Neural cell (in vitro differentiated cells): ENCODE data around the gene NOL7. TPM values are rescaled to one million over a fixed set of nuclear protein-coding genes. Genes with fewer than 3 reads are reported as not detected.

Experiments used
- H2AFZ ChIP-seq: fragments of 200-600, 300-800 bp; sonication (generic), shearing (Covaris generic); 2 replicates; pipeline ENCODE4 v1.6.0; 2014; ENCODE audit warnings: low read depth, mild to moderate bottlenecking, antibody characterized with exemption, low read length, moderate library complexity
- H3F3A ChIP-seq: fragments of 200-600 bp; shearing (Covaris generic); 2 replicates; pipeline ENCODE4 v1.6.1; 2016; ENCODE audit warnings: mild to moderate bottlenecking, moderate library complexity, mixed read lengths, antibody characterized with exemption, low read length; ENCODE audit not compliant: insufficient read depth, poor library complexity, severe bottlenecking
- H3K27ac ChIP-seq: fragments of 200-600, 300-800 bp; sonication (generic), shearing (Covaris generic); 2 replicates; pipeline ENCODE4 v1.5.1; 2014; ENCODE audit warnings: mild to moderate bottlenecking, low read length, moderate library complexity
- H3K27me3 ChIP-seq: fragments of 300-800, 200-600 bp; sonication (generic), shearing (Covaris generic); 2 replicates; pipeline ENCODE4 v1.6.0; 2014; ENCODE audit warnings: mild to moderate bottlenecking, low read depth, low read length, moderate library complexity; ENCODE audit not compliant: insufficient read depth
- H3K36me3 ChIP-seq: fragments of 300-800, 200-600 bp; sonication (generic), shearing (Covaris generic); 2 replicates; pipeline ENCODE4 v1.5.1; 2014; ENCODE audit warnings: mild to moderate bottlenecking, antibody characterized with exemption, low read length, moderate library complexity; ENCODE audit not compliant: insufficient read depth
- H3K4me2 ChIP-seq: fragments of 300-800, 200-600 bp; sonication (generic), shearing (Covaris generic); 2 replicates; pipeline ENCODE4 v1.6.0; 2014; ENCODE audit warnings: mild to moderate bottlenecking, low read length
- H3K4me3 ChIP-seq: fragments of 300-800, 200-600 bp; sonication (generic), shearing (Covaris generic); 2 replicates; pipeline ENCODE4 v1.5.1; 2014; ENCODE audit warnings: mild to moderate bottlenecking, low read length, moderate library complexity
- H3K79me2 ChIP-seq: fragments of 200-600 bp; shearing (Covaris generic); replicated peaks from 2 replicates; pipeline ENCODE4 v1.6.0; 2014; ENCODE audit warnings: mild to moderate bottlenecking, low read length, moderate library complexity; ENCODE audit not compliant: insufficient read depth
- H3K9ac ChIP-seq: fragments of 300-800, 200-600 bp; sonication (generic), shearing (Covaris generic); 2 replicates; pipeline ENCODE4 v1.6.1; 2016; ENCODE audit warnings: mild to moderate bottlenecking, low read length, mixed read lengths
- H3K9me2 ChIP-seq: fragments of 200-600 bp; shearing (Covaris generic); 2 replicates; pipeline ENCODE4 v1.6.1; 2016; ENCODE audit warnings: mild to moderate bottlenecking, low read length, mixed read lengths; ENCODE audit not compliant: insufficient read depth
- H3K9me3 ChIP-seq: fragments of 200-600, 300-800 bp; sonication (generic), shearing (Covaris generic); 2 replicates; pipeline ENCODE4 v1.6.1; 2016; ENCODE audit warnings: mild to moderate bottlenecking, mixed run types, low read length, moderate library complexity, mixed read lengths
- H4K20me1 ChIP-seq: fragments of 200-600 bp; shearing (Covaris generic); 2 replicates; pipeline ENCODE4 v1.6.1; 2016; ENCODE audit warnings: mild to moderate bottlenecking, mixed run types; ENCODE audit not compliant: insufficient read depth
- EP300 ChIP-seq: fragments of 450-650 bp; conservative IDR thresholded peaks from 2 replicates; pipeline ENCODE4 v1.6.1; 2014; ENCODE audit warnings: antibody characterized with exemption, mild to moderate bottlenecking, moderate library complexity; ENCODE audit not compliant: poor library complexity, severe bottlenecking
- EZH2 ChIP-seq: fragments of 200-600, 300-800 bp; shearing (Covaris generic), sonication (generic); IDR thresholded peaks from 2 replicates; pipeline ENCODE4 v1.6.1; 2014; ENCODE audit warnings: antibody characterized with exemption, low read length, borderline replicate concordance, mild to moderate bottlenecking; ENCODE audit not compliant: insufficient read depth, poor library complexity, severe bottlenecking
- MXI1 ChIP-seq: fragments of 450-650 bp; conservative IDR thresholded peaks from 2 replicates; pipeline ENCODE4 v1.6.1; 2014; ENCODE audit warnings: antibody characterized with exemption, mild to moderate bottlenecking; ENCODE audit not compliant: poor library complexity, severe bottlenecking
- POLR2AphosphoS5 ChIP-seq: IDR thresholded peaks from 2 replicates; pipeline ENCODE4 v1.6.1; 2012
- RAD21 ChIP-seq: fragments of 450-650 bp; conservative IDR thresholded peaks from 2 replicates; pipeline ENCODE4 v1.6.1; 2014; ENCODE audit warnings: antibody characterized with exemption, mild to moderate bottlenecking, moderate library complexity
- SMC3 ChIP-seq: fragments of 450-650 bp; conservative IDR thresholded peaks from 2 replicates; pipeline ENCODE4 v1.6.1; 2014; ENCODE audit warnings: antibody characterized with exemption, mild to moderate bottlenecking, moderate library complexity; ENCODE audit not compliant: poor library complexity
- TAF1 ChIP-seq: IDR thresholded peaks from 2 replicates; pipeline ENCODE4 v1.6.1; 2012; ENCODE audit warnings: low read depth
- polyA plus RNA-seq: library from polyadenylated mRNA; depleted of rRNA; stranded (reverse); fragments of >200 nt; gene quantifications from 2 replicates; pipeline ENCODE4 v1.2.3, GENCODE V29; 2014
- TF ChIP-seq, protein P1 (sequence below): IDR thresholded peaks from 2 replicates; pipeline ENCODE4 v1.6.1; 2012; ENCODE audit warnings: borderline replicate concordance
- TF ChIP-seq, protein P2 (sequence below): fragments of 450-650 bp; IDR thresholded peaks from 2 replicates; pipeline ENCODE4 v1.5.1; 2014; ENCODE audit warnings: antibody characterized with exemption, mild to moderate bottlenecking, moderate library complexity; ENCODE audit not compliant: poor library complexity, severe bottlenecking

NOL7 gene
- polyA plus RNA-seq, 1 donor from 2014 or later = 117 TPM

DNA sequence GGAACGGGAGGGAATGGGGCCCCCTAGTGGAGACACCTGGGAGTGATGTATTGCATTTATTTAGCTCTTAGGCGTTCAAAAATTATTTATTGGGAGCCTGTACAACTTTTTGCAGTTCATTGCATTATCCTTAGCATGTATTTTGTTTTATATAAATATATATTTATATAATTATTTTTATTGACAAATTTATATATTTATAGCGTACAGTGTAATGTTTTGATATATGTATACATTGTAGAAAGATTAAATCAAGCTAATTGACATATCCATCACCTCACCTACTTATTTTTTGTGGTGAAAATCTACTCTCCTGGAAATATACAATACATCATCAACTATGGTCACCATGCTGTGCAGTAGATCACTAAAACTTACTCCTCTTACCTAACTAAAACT lies 39.8 kb upstream of the NOL7 start:
- H3K79me2 ChIP-seq = peaks cover 4% of the 10 kb centered on the region
- H3K27me3 ChIP-seq = no peaks in the 10 kb centered on the region
- H4K20me1 ChIP-seq = no peaks in the 10 kb centered on the region
- peak overlapping the region; percentile 87 for H3K9ac ChIP-seq
- H3K9me3 ChIP-seq = peaks cover 6% of the 10 kb centered on the region
- no peak overlapping the region for H2AFZ ChIP-seq
- peaks cover 12% of the 10 kb centered on the region for H3F3A ChIP-seq
- TF ChIP-seq POLR2AphosphoS5 = no peak
- H3K4me2 ChIP-seq = no peak overlapping the region
- H3K4me3 ChIP-seq = peak overlapping the region; percentile 91
- H3K27ac ChIP-seq = peak overlapping the region; percentile 91
- H3K36me3 ChIP-seq = no peaks in the 10 kb centered on the region
- no peaks in the 10 kb centered on the region for H3K9me2 ChIP-seq

DNA sequence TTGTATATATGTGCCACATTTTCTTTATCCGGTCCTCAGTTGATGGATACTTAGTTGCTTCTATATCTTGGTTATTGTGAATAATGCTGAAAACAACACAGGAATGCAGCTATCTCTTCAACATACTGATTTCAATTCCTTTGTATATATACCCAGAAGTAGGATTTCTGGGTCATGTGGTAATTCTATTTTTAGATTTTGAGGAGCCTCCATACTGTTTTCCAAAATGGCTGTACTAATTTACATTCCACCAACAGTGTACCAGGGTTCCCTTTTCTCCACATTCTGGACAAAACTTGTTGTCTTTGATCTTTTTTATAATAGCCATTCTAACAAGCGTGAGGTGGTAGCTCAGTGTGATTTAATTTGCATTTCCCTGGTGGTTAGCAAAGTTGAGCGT lies 39.1 kb upstream of the NOL7 start:
- Histone ChIP-seq H3K4me3 (peak overlapping the region; percentile 91), H3K36me3 (no peaks in the 10 kb centered on the region), H3K9ac (no peak overlapping the region), H3K9me2 (no peaks in the 10 kb centered on the region), H3K79me2 (peaks cover 4% of the 10 kb centered on the region), H3F3A (peaks cover 12% of the 10 kb centered on the region), H2AFZ (no peak overlapping the region), H3K4me2 (no peak overlapping the region), H3K27ac (no peak overlapping the region), H3K27me3 (no peaks in the 10 kb centered on the region), H4K20me1 (no peaks in the 10 kb centered on the region), H3K9me3 (peaks cover 6% of the 10 kb centered on the region)
- no peak for TF ChIP-seq EZH2
- TF ChIP-seq MXI1 = no peak
- TF ChIP-seq, protein P1, sequence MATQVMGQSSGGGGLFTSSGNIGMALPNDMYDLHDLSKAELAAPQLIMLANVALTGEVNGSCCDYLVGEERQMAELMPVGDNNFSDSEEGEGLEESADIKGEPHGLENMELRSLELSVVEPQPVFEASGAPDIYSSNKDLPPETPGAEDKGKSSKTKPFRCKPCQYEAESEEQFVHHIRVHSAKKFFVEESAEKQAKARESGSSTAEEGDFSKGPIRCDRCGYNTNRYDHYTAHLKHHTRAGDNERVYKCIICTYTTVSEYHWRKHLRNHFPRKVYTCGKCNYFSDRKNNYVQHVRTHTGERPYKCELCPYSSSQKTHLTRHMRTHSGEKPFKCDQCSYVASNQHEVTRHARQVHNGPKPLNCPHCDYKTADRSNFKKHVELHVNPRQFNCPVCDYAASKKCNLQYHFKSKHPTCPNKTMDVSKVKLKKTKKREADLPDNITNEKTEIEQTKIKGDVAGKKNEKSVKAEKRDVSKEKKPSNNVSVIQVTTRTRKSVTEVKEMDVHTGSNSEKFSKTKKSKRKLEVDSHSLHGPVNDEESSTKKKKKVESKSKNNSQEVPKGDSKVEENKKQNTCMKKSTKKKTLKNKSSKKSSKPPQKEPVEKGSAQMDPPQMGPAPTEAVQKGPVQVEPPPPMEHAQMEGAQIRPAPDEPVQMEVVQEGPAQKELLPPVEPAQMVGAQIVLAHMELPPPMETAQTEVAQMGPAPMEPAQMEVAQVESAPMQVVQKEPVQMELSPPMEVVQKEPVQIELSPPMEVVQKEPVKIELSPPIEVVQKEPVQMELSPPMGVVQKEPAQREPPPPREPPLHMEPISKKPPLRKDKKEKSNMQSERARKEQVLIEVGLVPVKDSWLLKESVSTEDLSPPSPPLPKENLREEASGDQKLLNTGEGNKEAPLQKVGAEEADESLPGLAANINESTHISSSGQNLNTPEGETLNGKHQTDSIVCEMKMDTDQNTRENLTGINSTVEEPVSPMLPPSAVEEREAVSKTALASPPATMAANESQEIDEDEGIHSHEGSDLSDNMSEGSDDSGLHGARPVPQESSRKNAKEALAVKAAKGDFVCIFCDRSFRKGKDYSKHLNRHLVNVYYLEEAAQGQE = no peak
- no peak for TF ChIP-seq TAF1
- TF ChIP-seq SMC3 = no peak
- no peak for TF ChIP-seq RAD21
- no peak for TF ChIP-seq POLR2AphosphoS5
- TF ChIP-seq EP300 = no peak

DNA sequence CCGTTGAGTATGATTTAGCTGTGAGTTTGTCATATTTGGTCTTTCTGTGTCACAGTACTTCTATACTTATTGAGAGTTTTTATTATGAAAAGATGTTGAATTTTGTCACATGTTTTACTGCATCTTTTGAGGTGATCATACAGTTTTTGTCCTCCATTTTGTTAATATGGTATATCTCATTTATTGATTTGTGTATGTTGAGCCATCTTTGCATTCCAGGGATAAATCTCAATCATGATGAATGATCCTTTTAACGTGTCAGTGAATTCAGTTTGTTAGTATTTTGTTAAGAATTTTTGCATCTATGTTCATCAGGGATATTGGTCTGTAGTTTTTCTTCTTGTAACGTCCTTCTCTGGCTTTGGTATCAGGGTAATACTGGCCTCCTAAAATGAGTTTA lies 37.2 kb upstream of the NOL7 start:
- Histone ChIP-seq H3K9me3 (peaks cover 6% of the 10 kb centered on the region), H3F3A (peaks cover 12% of the 10 kb centered on the region), H3K27ac (no peak overlapping the region), H3K36me3 (no peaks in the 10 kb centered on the region), H2AFZ (no peak overlapping the region), H4K20me1 (no peaks in the 10 kb centered on the region), H3K9me2 (no peaks in the 10 kb centered on the region), H3K27me3 (no peaks in the 10 kb centered on the region), H3K4me2 (no peak overlapping the region), H3K9ac (no peak overlapping the region), H3K4me3 (no peak overlapping the region), H3K79me2 (peaks cover 4% of the 10 kb centered on the region)
- TF ChIP-seq SMC3 (no peak), MXI1 (no peak), TAF1 (no peak), RAD21 (no peak), POLR2AphosphoS5 (no peak), EZH2 (no peak), EP300 (no peak)
- TF ChIP-seq, protein P2, sequence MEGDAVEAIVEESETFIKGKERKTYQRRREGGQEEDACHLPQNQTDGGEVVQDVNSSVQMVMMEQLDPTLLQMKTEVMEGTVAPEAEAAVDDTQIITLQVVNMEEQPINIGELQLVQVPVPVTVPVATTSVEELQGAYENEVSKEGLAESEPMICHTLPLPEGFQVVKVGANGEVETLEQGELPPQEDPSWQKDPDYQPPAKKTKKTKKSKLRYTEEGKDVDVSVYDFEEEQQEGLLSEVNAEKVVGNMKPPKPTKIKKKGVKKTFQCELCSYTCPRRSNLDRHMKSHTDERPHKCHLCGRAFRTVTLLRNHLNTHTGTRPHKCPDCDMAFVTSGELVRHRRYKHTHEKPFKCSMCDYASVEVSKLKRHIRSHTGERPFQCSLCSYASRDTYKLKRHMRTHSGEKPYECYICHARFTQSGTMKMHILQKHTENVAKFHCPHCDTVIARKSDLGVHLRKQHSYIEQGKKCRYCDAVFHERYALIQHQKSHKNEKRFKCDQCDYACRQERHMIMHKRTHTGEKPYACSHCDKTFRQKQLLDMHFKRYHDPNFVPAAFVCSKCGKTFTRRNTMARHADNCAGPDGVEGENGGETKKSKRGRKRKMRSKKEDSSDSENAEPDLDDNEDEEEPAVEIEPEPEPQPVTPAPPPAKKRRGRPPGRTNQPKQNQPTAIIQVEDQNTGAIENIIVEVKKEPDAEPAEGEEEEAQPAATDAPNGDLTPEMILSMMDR = no peak
- TF ChIP-seq, protein P1 = no peak
